Measurements from ENCODE around the gene NEURL2.

DNA sequence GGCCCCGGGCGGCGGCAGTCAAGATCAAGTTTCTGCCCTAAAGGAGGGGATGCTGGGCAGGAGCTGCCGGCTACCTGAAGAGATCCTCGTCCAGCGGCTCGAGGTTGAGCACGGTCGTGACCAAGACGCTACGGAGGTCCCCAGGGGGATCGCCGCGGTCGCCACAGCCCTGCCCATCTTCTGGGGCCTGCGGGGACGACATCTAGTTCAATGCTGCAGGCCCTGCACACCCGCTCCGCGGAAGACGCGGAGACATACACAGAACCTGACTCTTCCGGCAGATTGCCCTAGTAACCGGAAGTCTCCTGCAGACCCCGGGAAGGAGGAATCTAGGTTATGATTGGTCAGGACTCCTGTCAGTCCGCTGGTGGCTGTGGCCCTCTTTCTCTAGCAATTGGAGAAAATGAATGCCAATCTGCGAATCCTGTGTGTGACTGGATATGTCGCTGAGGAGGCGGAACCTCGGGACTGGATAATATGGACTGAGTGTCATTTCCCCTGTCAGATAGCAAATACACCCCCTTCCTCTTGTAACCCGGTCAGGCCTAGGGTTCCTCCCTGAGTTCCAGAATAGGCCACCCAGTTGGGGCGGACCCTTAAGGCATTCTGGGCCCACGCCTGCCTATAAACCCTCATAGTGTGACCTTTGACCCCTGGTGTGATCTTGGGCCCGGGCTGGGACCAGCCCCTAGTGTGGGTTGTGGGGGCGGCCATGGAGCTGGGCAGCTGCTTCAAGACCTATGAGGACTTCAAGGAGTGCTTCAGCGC, 33.7 kb downstream of the NEURL2 start, which contains the start of the genes ACOT8 and ZSWIM3:
- TF ChIP-seq, protein P1, sequence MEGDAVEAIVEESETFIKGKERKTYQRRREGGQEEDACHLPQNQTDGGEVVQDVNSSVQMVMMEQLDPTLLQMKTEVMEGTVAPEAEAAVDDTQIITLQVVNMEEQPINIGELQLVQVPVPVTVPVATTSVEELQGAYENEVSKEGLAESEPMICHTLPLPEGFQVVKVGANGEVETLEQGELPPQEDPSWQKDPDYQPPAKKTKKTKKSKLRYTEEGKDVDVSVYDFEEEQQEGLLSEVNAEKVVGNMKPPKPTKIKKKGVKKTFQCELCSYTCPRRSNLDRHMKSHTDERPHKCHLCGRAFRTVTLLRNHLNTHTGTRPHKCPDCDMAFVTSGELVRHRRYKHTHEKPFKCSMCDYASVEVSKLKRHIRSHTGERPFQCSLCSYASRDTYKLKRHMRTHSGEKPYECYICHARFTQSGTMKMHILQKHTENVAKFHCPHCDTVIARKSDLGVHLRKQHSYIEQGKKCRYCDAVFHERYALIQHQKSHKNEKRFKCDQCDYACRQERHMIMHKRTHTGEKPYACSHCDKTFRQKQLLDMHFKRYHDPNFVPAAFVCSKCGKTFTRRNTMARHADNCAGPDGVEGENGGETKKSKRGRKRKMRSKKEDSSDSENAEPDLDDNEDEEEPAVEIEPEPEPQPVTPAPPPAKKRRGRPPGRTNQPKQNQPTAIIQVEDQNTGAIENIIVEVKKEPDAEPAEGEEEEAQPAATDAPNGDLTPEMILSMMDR (IDR thresholded peaks at IDR 0.05), result no peak
- no peak for TF ChIP-seq EZH2 (IDR thresholded peaks at IDR 0.05)
